ENCODE data around the gene OR4B1. TPM values are rescaled to one million over a fixed set of nuclear protein-coding genes. Genes with fewer than 3 reads are reported as not detected.

OR4B1 gene
- total and polyA plus RNA-seq, 2 of the 8 experiments (the other 6 are each of a cell fraction or from before 2014, with no cell fraction given) = not detected

GRCh38 chr11:48170241-48171233, 46.1 kb upstream of the OR4B1 start:
- Histone ChIP-seq H3K27me3 (replicated peaks in 1 of 4; ENCODE audit: control insufficient read depth in 3 of 4, extremely low read depth in 1 of 4, insufficient read depth in 3 of 4, low read length in 3 of 4) (no peaks in the 10 kb centered on the region), H3K4ac (replicated peaks; ENCODE audit: insufficient read length, low read depth, low read length) (no peak overlapping the region), H3K9ac (replicated peaks in 1 of 4; ENCODE audit: extremely low read depth in 1 of 4, low read depth in 3 of 4, low read length in 3 of 4) (no peak overlapping the region), H3K36me3 (ENCODE audit: control insufficient read depth in 2 of 4, insufficient read depth in 4 of 4, low read length in 3 of 4) (no peaks in the 10 kb centered on the region), H2BK15ac (ENCODE audit: low read length) (no peak overlapping the region), H4K91ac (replicated peaks; ENCODE audit: insufficient read length, low read length) (no peak overlapping the region), H3K79me1 (ENCODE audit: low read depth, low read length) (no peaks in the 10 kb centered on the region), H4K20me1 (replicated peaks in 1 of 2; ENCODE audit: control insufficient read depth in 1 of 2, insufficient read depth in 2 of 2, low read length in 2 of 2) (no peaks in the 10 kb centered on the region), H3K79me2 (ENCODE audit: control insufficient read depth in 1 of 2, insufficient read depth in 2 of 2, low read length in 2 of 2) (no peaks in the 10 kb centered on the region), H2BK120ac (replicated peaks; ENCODE audit: low read depth, low read length) (no peak overlapping the region), H4K5ac (ENCODE audit: insufficient read length, low read depth, low read length) (no peak overlapping the region), H3K23ac (ENCODE audit: insufficient read length) (no peak overlapping the region), H2BK5ac (ENCODE audit: low read depth, low read length) (no peak overlapping the region), H2BK12ac (ENCODE audit: low read depth, low read length) (no peak overlapping the region), H3K18ac (ENCODE audit: extremely low read depth, low read length) (no peak overlapping the region), H2BK20ac (ENCODE audit: low read length) (no peak overlapping the region), H3K27ac (ENCODE audit: low read depth, low read length) (no peak overlapping the region), H3K23me2 (ENCODE audit: low read depth, low read length) (no peaks in the 10 kb centered on the region), H3K56ac (replicated peaks; ENCODE audit: insufficient read length, low read depth, low read length) (no peak overlapping the region), H3K14ac (ENCODE audit: insufficient read length) (no peak overlapping the region), H3K4me1 (replicated peaks in 1 of 4; ENCODE audit: control insufficient read depth in 3 of 4, insufficient read depth in 4 of 4, low read length in 3 of 4) (no peaks in the 10 kb centered on the region), H3K4me3 (ENCODE audit: extremely low read depth in 1 of 4, insufficient read depth in 2 of 4, low read depth in 3 of 4, low read length in 4 of 4) (no peak overlapping the region), H2AK5ac (ENCODE audit: low read depth, low read length) (no peak overlapping the region), H2AFZ (ENCODE audit: low read length) (no peak overlapping the region), H3K4me2 (ENCODE audit: insufficient read depth in 1 of 2, low read depth in 2 of 2, low read length in 2 of 2) (no peak overlapping the region), H3K9me3 (ENCODE audit: insufficient read depth in 2 of 2, low read depth in 1 of 2, low read length in 1 of 2) (no peaks in the 10 kb centered on the region), H4K8ac (ENCODE audit: extremely low read depth, insufficient read depth, low read length) (no peak overlapping the region)
- no peak for FAIRE-seq
- WGBS, 2 experiments (ENCODE audit: extremely low coverage in 1 of 2, insufficient coverage in 1 of 2, insufficient read length in 1 of 2, insufficient replicate concordance in 2 of 2, low coverage in 1 of 2, low lambda C conversion rate in 2 of 2, missing lambda C conversion rate in 1 of 2) = 91% methylated on average over 10 of the region's 10 CpGs; no CpG with 5 or more reads in 1 of the 2 experiments
- ChIA-PET POLR2A (ENCODE audit: partially characterized antibody) (no interaction called here), CTCF (ENCODE audit: partially characterized antibody) (interaction anchor here (0.6 to 1.6 kb wide), 5 partner anchors 13 to 444 kb away, joined by 3 read pairs; no protein-coding TSS in a partner anchor)
- no peak for DNase-seq (ENCODE audit: low read depth in 1 of 2, low spot score in 2 of 2)
- TF ChIP-seq RBBP5 (IDR thresholded peaks at IDR 0.05; ENCODE audit: borderline replicate concordance, low read depth, low read length) (no peak), POLR2AphosphoS5 (IDR thresholded peaks at IDR 0.05; ENCODE audit: low read depth, low read length) (no peak), RNF2 (IDR thresholded peaks at IDR 0.05; ENCODE audit: borderline replicate concordance, low read depth, low read length, missing control alignments, poor library complexity, severe bottlenecking) (no peak), TAF7 (optimal IDR thresholded peaks at IDR 0.05; ENCODE audit: borderline replicate concordance, low read depth, low read length) (no peak), JUN (IDR thresholded peaks at IDR 0.05; ENCODE audit: low read depth, low read length) (no peak), RXRA (IDR thresholded peaks at IDR 0.05; ENCODE audit: insufficient read depth, low read depth, low read length) (no peak), SIRT6 (IDR thresholded peaks at IDR 0.05; ENCODE audit: low read length) (no peak), GABPA (IDR thresholded peaks at IDR 0.05; ENCODE audit: borderline replicate concordance, insufficient read depth, low read length) (no peak), SIN3A (conservative IDR thresholded peaks at IDR 0.05 in 1 of 2, IDR thresholded peaks at IDR 0.05 in 1 of 2; ENCODE audit: low read depth in 1 of 2, low read length in 2 of 2) (no peak), CBX8 (IDR thresholded peaks at IDR 0.05; ENCODE audit: borderline replicate concordance, low read depth, low read length) (no peak), CEBPB (IDR thresholded peaks at IDR 0.05; ENCODE audit: low read depth, low read length) (no peak), TBP (IDR thresholded peaks at IDR 0.05; ENCODE audit: low read depth, low read length) (no peak)
